Measurements from ENCODE around the gene CARD11.

Gene CARD11

DNA sequence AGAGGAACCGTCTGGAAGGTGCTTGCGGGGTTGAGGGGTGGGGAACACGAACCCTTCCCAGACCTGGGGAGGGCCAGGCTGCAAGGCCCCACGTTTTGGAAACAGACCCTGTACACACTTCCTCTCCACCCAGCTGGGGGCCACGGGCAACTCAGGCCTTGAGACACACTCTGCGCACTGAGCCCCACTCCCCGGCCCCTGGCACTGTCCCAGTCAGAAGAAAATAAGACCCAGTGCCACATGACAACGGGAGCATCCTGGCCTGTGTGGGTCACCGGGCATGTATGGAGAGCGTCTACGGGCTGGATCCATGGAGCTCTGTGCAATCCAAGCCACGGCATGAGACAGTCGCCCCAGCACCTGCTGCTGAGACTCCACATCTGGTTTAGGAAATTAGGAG, 63.7 kb downstream of the CARD11 start:
- no peak for DNase-seq (ENCODE audit: low read depth)
- H3K4me3 ChIP-seq (ENCODE audit: low read length): no peak overlapping the region

DNA sequence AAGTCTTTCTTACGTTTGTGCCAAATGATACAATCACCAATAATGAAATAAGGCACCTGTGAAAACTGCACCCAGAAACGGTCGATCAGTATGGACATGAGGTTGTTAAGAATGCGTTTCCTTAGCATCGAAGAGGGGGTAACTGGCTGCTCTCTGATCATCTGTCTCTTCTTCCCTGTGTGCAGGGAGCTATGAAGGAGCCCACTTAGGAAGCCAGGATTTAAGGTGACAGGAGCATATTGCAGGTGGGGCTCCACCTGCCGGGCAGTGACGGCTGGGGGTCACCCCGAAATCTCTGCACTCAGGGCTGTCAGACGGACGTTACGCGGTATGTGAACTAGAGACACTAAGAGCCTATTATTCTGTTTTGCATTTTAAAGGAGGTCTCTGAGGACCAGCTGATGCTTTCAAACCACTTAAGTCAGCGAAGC, 64.5 kb downstream of the CARD11 start:
- TF ChIP-seq, protein P1, sequence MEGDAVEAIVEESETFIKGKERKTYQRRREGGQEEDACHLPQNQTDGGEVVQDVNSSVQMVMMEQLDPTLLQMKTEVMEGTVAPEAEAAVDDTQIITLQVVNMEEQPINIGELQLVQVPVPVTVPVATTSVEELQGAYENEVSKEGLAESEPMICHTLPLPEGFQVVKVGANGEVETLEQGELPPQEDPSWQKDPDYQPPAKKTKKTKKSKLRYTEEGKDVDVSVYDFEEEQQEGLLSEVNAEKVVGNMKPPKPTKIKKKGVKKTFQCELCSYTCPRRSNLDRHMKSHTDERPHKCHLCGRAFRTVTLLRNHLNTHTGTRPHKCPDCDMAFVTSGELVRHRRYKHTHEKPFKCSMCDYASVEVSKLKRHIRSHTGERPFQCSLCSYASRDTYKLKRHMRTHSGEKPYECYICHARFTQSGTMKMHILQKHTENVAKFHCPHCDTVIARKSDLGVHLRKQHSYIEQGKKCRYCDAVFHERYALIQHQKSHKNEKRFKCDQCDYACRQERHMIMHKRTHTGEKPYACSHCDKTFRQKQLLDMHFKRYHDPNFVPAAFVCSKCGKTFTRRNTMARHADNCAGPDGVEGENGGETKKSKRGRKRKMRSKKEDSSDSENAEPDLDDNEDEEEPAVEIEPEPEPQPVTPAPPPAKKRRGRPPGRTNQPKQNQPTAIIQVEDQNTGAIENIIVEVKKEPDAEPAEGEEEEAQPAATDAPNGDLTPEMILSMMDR (conservative IDR thresholded peaks at IDR 0.05; ENCODE audit: low read depth, low read length): no peak
- DNase-seq (ENCODE audit: low read depth): no peak
- no peak overlapping the region for H3K4me3 ChIP-seq (ENCODE audit: low read length)

More for the DNA sequence above, 63.7 kb downstream of the CARD11 start:
- TF ChIP-seq, protein P1 (conservative IDR thresholded peaks at IDR 0.05; ENCODE audit: low read depth, low read length): no peak

DNA sequence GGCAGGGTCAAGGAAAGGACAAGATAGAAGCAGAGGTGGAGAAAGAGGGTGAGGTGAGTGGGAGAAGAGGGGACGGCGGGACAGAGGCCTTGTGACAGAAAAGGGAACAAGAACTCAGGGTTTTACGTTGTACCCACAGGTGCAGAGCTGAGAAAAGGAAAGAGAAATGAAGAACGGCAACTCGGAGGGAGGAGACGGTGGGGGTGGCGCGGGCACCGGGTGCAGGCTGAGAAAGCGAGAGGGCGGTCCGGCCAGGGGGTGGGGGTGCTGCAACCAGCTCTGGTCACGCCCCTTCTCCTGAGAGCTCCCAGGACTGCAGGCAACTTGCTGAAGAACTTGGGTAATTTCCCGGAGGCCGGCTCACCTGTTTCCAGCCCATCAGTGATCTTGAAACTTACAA, 65.3 kb downstream of the CARD11 start:
- H3K4me3 ChIP-seq (ENCODE audit: low read length): no peak overlapping the region
- no peak for DNase-seq (ENCODE audit: low read depth)
- TF ChIP-seq, protein P1 (conservative IDR thresholded peaks at IDR 0.05; ENCODE audit: low read depth, low read length): no peak

DNA sequence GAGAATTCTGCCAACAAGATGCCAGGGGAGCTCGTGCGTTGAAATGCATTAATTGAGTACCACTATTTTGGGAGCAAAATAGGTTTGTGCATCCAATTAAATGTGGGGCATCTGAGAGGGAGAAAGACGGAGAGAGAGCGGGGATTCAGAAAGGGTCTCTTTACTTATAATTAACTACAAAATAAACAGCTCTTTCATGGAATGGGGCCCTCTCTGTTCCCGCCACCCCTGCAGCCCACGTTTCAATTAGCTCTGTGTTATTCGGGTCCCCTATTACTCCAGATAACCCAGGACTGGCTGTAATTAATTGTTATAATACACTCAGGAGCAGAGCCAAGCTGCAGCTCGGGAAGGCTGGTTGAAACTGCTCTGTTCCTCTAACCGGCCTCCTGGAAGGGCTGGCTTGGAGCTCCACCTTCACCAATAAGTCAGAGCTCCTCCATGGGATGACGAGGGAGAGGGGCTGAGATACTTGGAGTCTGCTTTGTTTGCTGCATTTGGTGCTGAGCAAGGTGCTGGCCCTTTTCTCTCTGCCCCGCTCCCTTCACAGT, 67.8 kb downstream of the CARD11 start:
- no peak overlapping the region for H3K4me3 ChIP-seq (ENCODE audit: low read length)
- no peak for DNase-seq (ENCODE audit: low read depth)
- TF ChIP-seq, protein P1 (conservative IDR thresholded peaks at IDR 0.05; ENCODE audit: low read depth, low read length): no peak

DNA sequence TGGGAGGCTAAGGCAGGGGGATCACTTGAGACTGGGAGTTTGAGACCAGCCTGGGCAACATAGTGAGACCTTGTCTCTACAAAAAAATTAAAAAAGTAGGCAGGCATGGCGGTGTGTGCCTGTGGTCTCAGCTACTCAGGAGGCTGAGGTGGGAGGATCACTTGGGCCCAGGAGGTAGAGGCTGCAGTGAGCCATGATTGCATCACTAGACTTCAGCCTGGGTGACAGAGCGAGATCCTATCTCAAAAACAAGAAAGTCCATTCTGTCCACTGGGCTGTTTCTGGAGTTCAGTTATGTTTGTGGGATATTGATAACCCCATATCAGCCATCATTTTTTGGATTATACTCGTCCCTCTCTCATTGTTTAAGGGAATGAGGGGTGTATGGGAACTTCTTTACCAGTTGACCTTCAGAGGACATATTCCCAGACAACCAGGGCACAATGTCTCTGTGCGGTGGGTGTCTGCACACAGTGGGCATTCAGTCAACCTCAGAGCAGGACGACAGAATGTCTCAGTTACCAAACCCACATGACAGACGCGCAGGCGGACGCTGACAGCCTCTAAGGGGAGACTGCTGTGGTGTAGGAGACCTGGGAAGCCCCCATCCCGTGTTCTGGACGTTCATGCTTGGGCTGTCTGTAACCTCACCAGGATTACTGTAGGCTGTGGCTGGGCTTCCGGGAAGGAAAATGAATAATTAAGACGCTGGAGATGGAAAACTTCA, 69.4 kb downstream of the CARD11 start:
- DNase-seq (ENCODE audit: low read depth): no peak
- TF ChIP-seq, protein P1 (conservative IDR thresholded peaks at IDR 0.05; ENCODE audit: low read depth, low read length): no peak

DNA sequence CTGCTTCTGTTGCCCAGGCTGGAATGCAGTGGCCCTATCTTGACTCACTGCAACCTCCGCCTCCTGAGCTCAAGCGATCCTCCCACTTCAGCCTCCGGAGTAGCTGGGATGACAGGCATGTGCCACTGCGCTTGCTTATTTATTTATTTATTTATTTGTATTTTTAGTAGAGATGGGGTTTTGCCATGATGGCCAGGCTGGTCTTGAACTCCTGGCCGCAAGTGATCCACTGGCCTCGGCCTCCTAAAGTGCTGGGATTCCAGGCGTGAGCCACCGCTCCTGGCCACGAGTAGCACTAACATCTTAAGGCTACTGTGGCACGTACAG, 70.9 kb downstream of the CARD11 start:
- TF ChIP-seq, protein P1 (conservative IDR thresholded peaks at IDR 0.05; ENCODE audit: low read depth, low read length): no peak
- H3K4me3 ChIP-seq (ENCODE audit: low read length): no peak overlapping the region
- no peak for DNase-seq (ENCODE audit: low read depth)

More for the DNA sequence above, 69.4 kb downstream of the CARD11 start:
- no peak overlapping the region for H3K4me3 ChIP-seq (ENCODE audit: low read length)
